Endothelial cell (in vitro differentiated cells): ENCODE data around the gene MORF4L1. TPM values are rescaled to one million over a fixed set of nuclear protein-coding genes. Genes with fewer than 3 reads are reported as not detected.

Experiments used
- DNase-seq: peaks from one replicate; pipeline ENCODE4 v3.0.0; 2021; ENCODE audit warnings: low spot score
- H3K27ac Mint-ChIP-seq: one replicate; pipeline ENCODE4 v1.8.0; 2021; ENCODE audit warnings: mixed read lengths, inconsistent platforms; ENCODE audit not compliant: unreplicated experiment
- H3K27me3 Mint-ChIP-seq: one replicate; pipeline ENCODE4 v1.8.0; 2021; ENCODE audit warnings: mild to moderate bottlenecking, moderate library complexity, mixed read lengths, inconsistent platforms; ENCODE audit not compliant: unreplicated experiment
- H3K36me3 Mint-ChIP-seq: one replicate; pipeline ENCODE4 v1.8.0; 2021; ENCODE audit warnings: mild to moderate bottlenecking, low read depth, mixed read lengths, inconsistent platforms; ENCODE audit not compliant: unreplicated experiment
- H3K4me1 Mint-ChIP-seq: one replicate; pipeline ENCODE4 v1.8.0; 2021; ENCODE audit warnings: mild to moderate bottlenecking, mixed read lengths, inconsistent platforms; ENCODE audit not compliant: unreplicated experiment
- H3K4me3 Mint-ChIP-seq: one replicate; pipeline ENCODE4 v1.8.0; 2021; ENCODE audit warnings: mild to moderate bottlenecking, mixed read lengths, inconsistent platforms; ENCODE audit not compliant: unreplicated experiment
- H3K9me3 Mint-ChIP-seq: one replicate; pipeline ENCODE4 v1.8.0; 2021; ENCODE audit warnings: mixed read lengths, inconsistent platforms; ENCODE audit not compliant: unreplicated experiment
- total RNA-seq: library from RNA; stranded (reverse); fragmentation: NEBNext Ultra II Directional; extraction: Animal tissue kit (Norgen Biotek cat#: 25700); gene quantifications from one replicate; pipeline ENCODE4 v1.2.1, GENCODE V29; 2021; ENCODE audit not compliant: unreplicated experiment
- TF ChIP-seq, protein P1 (sequence below): fragments of 200-600 bp; sonication (generic); IDR thresholded peaks from one replicate; pipeline ENCODE4 v1.5.0; 2021; ENCODE audit warnings: antibody characterized with exemption; ENCODE audit not compliant: unreplicated experiment

The MORF4L1 gene
- total RNA-seq, 1 donor from 2014 or later = 347 TPM

DNA sequence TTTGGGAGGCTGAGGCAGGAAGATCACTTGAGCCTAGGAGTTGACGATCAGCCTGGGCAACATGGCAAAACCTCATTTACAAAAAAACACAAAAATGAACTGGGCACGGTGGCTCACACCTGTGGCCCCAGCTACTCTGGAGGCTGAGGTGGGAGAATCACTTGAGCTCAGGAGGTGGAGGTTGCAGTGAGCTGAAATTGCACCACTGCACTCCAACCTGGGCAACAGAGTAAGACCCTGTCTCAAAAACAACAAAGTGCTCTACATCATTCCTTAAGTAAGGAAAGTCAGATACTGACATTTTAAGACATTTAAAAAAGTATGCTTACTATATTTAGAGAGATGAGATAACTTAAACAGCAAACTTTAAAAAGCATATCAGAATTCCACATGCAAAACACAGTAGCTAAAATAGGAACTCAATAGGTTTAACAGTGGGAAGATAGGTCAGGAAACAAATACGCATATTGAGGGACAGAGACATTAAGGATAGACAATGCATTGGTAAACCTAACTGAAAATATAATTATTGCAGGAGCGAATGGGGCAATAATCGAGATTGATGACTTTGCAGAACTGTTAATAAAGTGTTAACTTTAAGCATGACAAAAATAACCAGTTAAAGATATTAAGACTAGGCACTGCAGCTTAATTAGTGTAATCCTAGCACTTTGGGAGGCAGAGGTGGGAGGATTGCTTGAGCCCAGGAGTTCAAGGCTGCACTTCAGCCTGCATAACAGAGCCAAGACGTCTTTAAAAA lies 32.1 kb downstream of the MORF4L1 start:
- Mint-ChIP-seq H3K4me1 (peaks cover 13% of the 10 kb centered on the region), H3K27ac (no peak overlapping the region), H3K27me3 (no peaks in the 10 kb centered on the region), H3K9me3 (no peaks in the 10 kb centered on the region), H3K36me3 (peaks cover 20% of the 10 kb centered on the region), H3K4me3 (no peak overlapping the region)
- DNase-seq = no peak
- TF ChIP-seq, protein P1, sequence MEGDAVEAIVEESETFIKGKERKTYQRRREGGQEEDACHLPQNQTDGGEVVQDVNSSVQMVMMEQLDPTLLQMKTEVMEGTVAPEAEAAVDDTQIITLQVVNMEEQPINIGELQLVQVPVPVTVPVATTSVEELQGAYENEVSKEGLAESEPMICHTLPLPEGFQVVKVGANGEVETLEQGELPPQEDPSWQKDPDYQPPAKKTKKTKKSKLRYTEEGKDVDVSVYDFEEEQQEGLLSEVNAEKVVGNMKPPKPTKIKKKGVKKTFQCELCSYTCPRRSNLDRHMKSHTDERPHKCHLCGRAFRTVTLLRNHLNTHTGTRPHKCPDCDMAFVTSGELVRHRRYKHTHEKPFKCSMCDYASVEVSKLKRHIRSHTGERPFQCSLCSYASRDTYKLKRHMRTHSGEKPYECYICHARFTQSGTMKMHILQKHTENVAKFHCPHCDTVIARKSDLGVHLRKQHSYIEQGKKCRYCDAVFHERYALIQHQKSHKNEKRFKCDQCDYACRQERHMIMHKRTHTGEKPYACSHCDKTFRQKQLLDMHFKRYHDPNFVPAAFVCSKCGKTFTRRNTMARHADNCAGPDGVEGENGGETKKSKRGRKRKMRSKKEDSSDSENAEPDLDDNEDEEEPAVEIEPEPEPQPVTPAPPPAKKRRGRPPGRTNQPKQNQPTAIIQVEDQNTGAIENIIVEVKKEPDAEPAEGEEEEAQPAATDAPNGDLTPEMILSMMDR = no peak

DNA sequence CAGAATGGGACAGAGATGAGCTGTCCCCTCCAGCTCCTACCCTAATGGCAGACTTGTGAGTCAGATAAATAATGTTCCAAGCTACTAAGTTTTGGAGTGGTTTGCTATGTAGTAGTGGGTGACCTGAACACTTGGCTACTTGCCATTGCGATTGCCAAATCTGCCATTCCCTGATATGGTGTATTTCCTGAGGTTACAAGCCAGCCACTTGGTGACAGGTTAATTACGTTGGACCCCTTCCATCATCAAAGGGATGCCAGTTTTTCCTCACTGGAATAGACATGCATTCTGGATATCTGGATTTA lies 33.6 kb downstream of the MORF4L1 start:
- no peaks in the 10 kb centered on the region for H3K27me3 Mint-ChIP-seq
- peaks cover 18% of the 10 kb centered on the region for H3K4me1 Mint-ChIP-seq
- H3K9me3 Mint-ChIP-seq = no peaks in the 10 kb centered on the region
- H3K36me3 Mint-ChIP-seq = peaks cover 23% of the 10 kb centered on the region
- TF ChIP-seq, protein P1 = no peak
- DNase-seq = no peak
- no peak overlapping the region for H3K4me3 Mint-ChIP-seq
- no peak overlapping the region for H3K27ac Mint-ChIP-seq

DNA sequence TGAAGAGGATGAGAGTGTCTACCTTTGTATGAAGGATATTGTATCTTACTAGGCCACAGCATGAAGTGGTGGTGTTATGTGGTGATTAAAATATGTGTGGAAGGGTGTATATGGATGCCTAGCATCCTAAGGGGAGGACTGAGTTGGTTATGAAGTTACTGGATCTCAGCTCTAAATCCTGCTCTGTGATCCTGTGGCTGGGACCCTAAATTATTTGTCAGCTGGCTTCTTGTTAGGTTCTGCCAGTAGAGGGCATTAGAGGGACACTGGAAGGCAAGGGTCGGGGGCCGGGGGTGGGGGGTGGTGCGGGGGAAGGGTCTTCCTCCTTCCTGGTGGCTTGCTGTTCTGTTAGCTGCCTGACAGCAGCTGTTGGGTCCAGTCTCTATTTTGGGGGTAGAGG lies 34.9 kb downstream of the MORF4L1 start:
- H3K9me3 Mint-ChIP-seq = no peaks in the 10 kb centered on the region
- H3K36me3 Mint-ChIP-seq = peaks cover 17% of the 10 kb centered on the region

DNA sequence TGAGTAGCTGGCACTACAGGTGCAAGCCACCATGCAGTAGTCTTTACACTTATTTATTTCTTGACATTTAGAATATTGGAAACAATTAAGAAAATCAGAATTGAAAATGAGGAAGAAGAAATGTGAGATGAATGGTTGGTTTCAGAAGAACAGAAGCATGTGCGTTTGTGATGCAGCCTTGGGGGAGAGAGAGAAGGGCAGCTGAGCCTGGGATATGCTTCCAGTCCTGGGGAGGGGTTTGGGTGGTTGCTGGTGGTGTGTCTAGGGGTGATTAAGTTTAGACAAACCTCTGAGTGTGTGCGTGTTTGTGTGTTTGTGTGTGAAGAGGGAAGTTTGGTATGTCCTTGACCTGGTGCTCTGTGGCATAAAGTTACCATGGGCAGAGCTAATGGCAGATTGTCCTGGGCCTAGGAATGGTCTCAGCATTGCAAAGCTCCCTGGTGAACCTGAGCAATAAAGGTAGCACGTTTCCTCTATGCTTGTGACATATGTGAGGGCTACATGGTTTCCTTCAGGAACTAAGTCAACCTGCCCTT lies 36.5 kb downstream of the MORF4L1 start:
- Mint-ChIP-seq H3K4me3 (no peak overlapping the region), H3K27ac (no peak overlapping the region), H3K36me3 (peaks cover 18% of the 10 kb centered on the region), H3K9me3 (no peaks in the 10 kb centered on the region), H3K27me3 (no peaks in the 10 kb centered on the region), H3K4me1 (peaks cover 28% of the 10 kb centered on the region)
- DNase-seq = no peak
- TF ChIP-seq, protein P1 = no peak

More for the DNA sequence above, 34.9 kb downstream of the MORF4L1 start:
- H3K4me1 Mint-ChIP-seq = peaks cover 28% of the 10 kb centered on the region
- no peaks in the 10 kb centered on the region for H3K27me3 Mint-ChIP-seq
- DNase-seq = peak; percentile 48
- no peak overlapping the region for H3K27ac Mint-ChIP-seq
- TF ChIP-seq, protein P1 = peak; percentile 40
- H3K4me3 Mint-ChIP-seq = no peak overlapping the region

DNA sequence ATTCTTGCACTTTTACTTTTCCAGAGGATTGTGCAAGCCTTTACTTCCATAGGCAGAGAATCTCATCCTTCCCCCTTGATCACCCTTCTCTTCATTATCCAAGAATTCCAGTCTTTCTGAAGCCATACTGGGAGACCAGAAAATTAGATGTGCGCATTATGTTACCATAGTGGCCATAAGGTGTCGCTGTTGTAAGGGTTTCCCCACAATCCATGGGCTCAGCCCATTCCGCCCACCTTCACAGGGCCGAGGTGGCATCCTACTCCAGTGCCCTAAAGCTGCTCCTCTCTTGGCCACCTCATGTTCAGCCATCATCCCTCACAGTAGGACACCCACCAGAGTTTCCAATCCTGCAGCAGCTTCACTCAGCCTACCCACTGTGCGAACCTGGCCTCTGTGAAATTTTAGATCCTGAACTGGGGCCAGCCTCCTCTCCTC lies 37.1 kb downstream of the MORF4L1 start:
- peaks cover 22% of the 10 kb centered on the region for H3K36me3 Mint-ChIP-seq
- H3K27ac Mint-ChIP-seq = no peak overlapping the region
- H3K4me1 Mint-ChIP-seq = peaks cover 28% of the 10 kb centered on the region
- H3K4me3 Mint-ChIP-seq = no peak overlapping the region
- DNase-seq = peak; percentile 70
- no peaks in the 10 kb centered on the region for H3K27me3 Mint-ChIP-seq
- TF ChIP-seq, protein P1 = peak; percentile 76
- no peaks in the 10 kb centered on the region for H3K9me3 Mint-ChIP-seq
